Subcutaneous adipose tissue (tissue), 4 donors: Measurements from ENCODE around the gene NEGR1. TPM values are rescaled to one million over a fixed set of nuclear protein-coding genes. Genes with fewer than 3 reads are reported as not detected.

Source experiments
- CTCF ChIP-seq: fragments of 450-650 bp; IDR thresholded peaks from one replicate; pipeline ENCODE4 v1.5.1; 2016; ENCODE audit warnings: low read depth, mild to moderate bottlenecking, control low read depth, antibody characterized with exemption, moderate library complexity
- total RNA-seq, 4 donors: library from RNA; depleted of rRNA; stranded (reverse); fragments of >200 nt; gene quantifications; one replicate each; pipeline ENCODE4 v1.1.0, GENCODE V29; 2016

The NEGR1 gene
- total RNA-seq, 4 donors from 2014 or later: 18.6 to 42.9 (median 35.3) TPM

DNA sequence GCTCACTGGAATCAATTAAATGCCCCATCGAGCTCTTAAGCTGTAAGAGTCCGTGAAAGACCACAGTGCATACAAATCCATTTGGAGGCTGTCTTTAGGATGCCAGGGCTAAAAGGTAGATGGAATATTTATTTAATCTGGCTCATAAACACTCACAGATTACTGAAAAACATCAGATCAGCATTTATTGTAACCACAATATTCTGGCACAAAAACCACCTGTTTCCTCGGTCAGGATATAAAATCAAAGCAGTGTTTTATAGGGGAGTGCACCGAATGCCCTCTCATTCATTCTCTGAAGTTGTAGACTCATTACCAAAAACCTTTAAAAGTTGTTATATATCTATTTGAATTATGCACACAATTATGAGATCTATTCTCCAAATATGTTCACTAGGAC lies 500.9 kb downstream of the NEGR1 start:
- no peak for TF ChIP-seq CTCF

- no peak for TF ChIP-seq CTCF
These were observed 501.7 kb downstream of the NEGR1 start for GRCh38 chr1:71780681-71781080.

- no peak for TF ChIP-seq CTCF
These were observed 503.4 kb downstream of the NEGR1 start for GRCh38 chr1:71778940-71779339.

GRCh38 chr1:71777094-71777493 lies 505.2 kb downstream of the NEGR1 start:
- no peak for TF ChIP-seq CTCF

DNA sequence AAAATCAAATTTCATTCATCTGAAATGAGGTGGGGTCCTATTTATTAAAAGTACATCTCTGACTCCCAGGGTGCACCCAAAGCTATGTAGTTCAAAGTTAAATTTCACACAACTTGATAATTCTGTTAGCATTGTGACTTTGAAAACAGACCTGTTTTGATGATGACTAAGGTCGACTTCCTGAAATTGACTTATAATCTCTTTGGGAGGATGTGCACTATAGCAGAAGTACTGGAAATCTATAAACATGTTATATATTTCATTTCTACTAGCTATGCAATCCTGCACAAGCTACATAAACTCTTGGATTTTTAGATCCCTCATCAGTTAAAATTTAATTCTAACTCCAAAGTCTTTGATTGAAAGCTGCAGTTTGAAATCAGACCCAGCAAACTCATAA lies 507.6 kb downstream of the NEGR1 start:
- TF ChIP-seq CTCF: no peak

DNA sequence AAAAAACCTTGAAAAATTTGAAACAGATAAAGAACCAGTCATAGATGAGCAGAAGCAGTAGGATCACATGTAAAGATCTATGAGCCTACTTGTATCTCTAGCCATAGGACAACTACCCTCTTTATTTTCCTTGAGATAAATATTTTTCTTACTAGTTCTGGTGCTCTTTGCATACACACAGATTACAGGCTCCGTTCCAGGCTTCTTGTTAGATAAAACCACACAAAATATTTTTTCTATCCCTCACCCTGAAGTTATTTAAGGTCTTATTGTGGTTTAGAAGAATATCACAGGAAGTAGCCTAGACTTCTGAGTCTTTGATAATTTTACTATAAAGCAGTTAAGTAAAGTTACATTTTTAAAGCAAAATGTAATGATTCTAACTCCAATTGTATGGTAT lies 512.2 kb downstream of the NEGR1 start:
- no peak for TF ChIP-seq CTCF

GRCh38 chr1:71766748-71767147 lies 515.6 kb downstream of the NEGR1 start:
- TF ChIP-seq CTCF: no peak
